ENCODE measurements around the gene ENPP3.

The ENPP3 gene

DNA sequence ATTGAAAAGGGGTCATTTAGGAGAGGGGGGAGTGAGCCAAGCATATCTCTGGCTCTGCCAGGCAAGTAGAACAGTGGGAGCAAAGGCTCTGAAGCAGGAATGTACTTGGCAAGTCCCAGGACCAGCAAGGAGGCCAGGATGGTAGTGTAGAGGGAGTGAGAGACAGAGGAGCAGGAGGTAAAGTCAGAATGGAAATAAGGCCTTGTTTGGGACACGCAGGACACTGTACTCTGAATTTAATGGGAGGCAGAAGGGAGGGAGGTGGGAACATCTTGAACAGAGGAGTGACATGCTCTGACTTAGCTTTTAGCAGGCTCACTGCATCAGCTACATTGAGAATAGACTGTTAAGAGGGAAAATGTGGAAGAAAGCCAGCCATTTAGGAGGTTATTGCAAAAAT, 133.7 kb downstream of the ENPP3 start:
- DNase-seq, result no peak

DNA sequence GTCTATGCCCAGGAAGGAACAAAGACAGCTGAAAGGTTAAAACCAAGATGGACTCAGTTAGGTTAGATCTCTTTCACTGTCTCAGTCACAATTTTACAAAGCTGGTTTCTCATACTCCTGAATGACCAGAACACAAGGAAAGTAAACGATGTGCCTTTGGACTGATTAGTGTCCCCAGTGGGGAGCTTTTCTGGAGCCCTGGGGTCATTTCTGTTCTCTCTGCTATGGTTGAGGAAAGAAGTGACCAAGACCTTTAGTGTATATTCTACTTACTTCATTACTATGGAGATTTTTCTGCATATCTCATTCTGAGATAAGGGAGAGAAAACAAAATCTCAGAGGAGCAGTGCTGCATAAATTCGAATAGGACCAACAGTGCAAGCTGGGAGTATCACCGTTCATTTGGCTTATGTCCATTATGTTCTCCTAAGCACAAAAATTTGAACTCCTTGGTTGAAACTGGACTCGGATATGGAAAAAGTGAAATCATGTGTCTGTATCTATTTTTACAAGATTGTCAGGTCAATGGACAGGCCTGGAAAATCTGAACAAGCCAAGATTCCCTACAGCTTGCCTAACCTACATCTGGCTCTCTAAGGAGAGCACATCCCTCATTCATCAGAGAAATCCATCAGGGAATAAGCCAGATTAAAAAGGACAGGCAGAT, 136.3 kb downstream of the ENPP3 start:
- no peak for DNase-seq

DNA sequence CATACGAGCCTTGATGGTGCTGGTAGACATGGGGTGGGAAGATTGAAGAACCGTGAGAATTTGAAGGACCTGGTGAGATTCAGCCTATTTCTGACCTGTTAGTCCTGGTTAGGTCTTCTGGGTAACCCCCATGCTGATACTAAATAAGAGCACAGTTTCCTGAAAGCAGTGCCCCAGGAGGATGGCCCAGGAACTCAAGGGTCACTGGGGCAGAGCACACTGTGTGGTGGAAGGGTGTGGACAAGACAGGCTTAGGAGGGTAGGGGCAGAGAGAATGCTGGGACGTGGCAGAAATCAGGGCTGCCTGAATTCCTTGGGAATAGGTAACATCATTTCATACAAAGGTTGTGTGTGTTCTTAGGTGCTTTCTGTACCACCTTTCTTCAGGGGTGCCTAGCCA, 138.8 kb downstream of the ENPP3 start:
- DNase-seq, result no peak

DNA sequence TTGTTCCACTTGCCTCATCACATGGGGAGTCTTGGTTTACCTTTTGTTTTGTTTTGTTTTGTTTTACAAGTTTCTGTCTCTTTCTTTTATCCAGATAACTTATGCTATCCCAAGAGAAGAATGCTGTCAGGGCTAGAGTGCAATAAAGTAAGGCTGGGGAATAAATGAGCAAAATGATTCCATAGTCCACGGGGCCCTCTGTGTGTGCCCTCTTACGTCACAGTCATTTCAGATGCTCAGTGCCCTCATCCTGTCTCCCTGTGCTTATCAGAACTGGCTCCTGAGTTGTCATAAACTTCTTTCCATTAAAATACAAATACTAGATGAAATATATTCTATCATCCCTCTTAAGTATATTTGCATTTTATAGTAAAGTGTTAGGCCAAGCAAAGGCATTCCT, 139.9 kb downstream of the ENPP3 start:
- no peak for DNase-seq

DNA sequence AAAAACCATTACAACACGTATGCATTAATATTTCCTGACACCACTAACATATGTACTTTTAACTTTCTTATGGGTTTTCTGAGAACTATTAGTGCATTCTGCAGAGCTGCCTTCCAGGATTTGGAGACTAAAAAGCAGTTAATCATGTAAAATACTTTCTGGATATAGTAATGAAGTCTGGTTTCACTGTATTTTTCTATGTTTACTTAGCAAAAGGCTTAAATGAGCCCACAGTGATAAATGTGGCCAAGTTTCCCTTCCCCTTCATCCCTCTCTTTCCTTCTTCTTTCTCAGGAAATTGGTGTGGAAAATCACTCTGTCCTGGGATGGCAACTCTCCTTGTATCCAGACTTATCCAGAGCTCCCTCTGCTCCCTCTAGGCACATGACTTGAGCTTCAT, 141.1 kb downstream of the ENPP3 start:
- DNase-seq, result no peak

DNA sequence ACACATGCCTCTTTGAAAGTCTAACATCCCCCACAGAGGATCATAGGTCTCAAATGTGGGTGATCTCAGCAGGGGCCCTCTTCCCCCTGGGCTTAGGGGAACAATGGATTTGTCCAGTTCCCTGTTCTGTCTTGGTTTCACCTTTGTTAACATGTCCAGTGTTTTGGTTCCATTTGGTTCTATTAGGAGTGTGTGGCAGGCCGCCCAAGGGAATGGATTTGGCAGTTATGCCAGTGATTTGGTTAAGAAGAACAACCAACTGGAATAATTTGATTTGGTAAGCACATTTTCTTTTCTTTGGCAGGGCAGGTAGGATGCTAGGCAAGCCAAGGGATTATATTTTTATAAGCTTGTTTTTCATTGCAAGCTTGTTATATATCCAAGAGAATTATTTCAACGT, 142.2 kb downstream of the ENPP3 start:
- DNase-seq, result no peak

DNA sequence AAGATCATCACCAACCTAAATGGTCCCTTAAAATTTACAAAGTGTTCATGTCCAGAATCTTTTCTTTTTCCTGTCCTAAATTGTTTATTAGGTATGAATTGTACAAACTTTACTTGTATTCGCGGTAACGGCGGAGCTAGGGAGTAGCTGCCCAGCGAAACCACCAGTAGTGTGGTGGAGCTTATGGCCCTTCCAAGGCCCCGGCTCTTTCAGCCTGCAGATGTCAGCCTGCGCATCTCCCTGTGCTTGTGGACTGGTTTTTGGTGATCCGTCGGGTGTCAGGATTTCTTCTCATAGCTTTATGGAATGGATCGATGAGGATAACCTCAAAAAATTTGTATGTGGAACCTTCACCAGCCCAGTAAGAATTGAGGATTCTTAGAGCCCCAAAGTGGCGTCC, 143.5 kb downstream of the ENPP3 start:
- DNase-seq, result no peak

DNA sequence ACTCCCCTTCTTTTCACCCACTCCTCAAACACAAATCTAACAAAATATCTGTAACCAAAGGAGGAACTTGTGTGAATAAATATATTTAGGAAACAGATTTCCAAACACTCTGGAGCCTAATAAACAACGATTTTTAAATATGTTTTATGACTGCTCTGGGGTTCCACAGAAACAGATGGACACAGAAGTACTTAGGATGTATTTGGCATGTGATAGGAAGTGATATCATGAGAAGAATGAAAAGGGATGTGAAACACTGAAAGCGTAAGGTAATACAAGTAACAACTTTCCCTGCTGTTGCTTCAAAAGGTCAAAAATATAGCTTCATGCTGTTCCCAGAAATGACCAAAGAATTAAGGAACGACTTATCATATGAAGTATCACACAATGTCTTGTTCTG, 144.6 kb downstream of the ENPP3 start:
- no peak for DNase-seq

DNA sequence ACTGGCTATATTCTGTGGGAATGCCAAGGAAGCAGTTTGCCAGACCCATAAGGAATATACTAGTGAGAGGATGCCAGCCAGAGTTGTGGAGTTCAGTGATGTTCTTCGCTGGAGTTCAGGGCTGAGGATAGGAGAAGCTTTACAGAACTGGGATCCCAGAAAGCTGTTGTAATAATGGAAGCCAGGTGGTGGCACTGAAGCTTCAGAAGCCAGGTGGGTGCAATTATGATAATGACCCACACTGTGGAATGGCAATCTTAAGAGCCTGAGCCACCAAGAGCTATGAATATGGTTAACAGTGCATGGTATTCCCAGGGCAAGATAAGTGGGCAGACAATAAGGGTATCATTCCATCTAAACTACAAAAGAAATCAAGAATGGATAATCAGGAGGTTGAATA, 145.7 kb downstream of the ENPP3 start:
- DNase-seq, result no peak

DNA sequence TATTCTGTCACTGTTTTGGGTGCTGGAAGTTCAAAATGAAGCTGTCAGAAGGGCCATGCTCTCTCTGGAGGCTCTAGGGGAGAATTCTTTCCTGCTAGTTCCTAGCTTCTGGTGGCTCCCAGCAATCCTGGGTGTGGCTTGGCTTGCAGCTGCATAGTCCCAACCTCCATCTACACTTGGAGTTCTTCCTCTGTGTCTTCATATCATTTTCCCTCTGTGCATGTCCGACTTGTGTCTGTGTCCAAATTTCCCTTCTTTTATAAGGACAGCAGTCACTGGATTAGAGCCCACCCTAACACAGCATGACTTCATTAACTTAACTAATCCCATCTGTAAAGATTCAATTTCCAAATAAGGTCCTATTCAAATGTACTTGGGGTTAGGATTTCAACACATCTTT, 147.5 kb downstream of the ENPP3 start:
- no peak for DNase-seq

DNA sequence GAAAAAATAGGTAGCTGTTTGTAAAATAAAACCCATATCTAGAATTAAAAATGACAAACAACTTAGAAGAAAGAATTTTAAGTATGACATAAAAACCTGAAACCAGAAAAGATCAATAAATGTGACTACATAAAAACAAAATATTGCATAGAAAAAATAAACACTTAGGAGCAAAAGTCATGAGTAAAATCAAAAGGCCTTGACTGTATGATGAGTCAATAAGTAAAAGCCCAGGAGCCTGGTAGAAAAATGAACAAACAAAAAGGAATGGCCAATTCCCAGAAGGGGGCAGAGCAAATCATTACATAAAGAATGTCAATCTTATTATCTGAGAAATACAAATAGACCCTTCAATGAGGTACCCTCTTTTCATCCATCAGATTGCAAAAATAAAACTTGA, 150.0 kb downstream of the ENPP3 start:
- DNase-seq, result no peak

DNA sequence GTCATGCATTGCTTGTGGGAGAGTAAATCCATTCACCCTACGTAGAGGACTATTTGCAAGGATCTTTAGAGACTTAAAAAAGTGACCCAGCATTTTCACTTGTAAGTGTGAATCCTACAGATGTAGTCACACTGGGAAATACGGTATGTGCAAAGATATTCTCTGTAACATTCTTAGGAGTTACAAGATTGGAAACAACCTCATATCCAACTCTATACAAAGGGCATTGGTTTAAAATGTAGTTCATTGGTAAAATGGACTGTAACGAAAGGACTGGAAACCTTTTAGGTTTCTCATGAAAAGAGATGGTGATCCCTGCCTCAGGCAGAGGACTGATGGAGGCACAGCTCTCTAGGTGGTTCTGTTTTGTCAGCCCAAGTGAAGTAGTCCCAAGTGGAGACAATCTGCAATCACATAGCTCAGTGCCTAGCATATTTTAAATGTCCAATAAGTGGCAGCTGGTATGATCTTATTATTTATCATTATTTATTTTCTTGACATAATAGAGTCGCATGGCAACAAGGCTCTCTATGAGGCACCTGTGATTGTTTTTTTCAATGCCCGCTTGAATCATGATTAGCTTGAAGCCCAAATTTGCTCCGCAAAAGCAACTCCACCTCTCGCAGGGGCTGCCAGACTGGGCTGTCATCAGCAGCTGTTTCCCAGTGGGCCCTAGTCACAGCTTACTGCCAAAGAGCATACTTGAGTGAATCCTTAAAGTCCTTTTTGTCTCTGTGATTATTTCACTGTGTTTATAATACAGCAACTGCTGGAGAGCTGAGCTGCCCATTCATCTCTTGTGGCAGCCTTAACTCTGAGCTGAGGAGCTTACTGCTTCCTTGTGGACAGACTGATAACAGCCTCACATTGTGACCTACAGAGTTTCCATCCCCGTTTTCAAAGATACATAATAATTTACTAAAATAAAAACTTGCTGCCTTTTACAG, 150.9 kb downstream of the ENPP3 start:
- no peak for DNase-seq

DNA sequence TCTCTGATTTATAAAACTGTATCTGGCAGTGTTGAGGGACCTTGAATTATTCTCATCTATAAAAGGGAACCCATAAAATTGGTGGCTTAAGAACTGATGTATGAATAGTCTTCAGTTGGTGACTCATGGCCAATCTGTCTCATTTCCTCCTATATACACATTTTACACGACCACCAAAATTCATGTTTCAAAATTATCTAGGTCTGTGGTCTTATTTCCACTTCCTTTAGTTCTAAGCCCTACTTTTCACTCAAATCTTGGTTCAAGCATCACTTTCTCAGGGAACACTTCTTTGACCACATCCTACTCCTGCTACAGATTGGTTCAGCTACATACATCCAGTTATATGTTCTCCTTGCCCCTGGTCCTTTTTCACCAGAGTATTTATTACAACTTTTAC, 152.1 kb downstream of the ENPP3 start:
- DNase-seq, result no peak

DNA sequence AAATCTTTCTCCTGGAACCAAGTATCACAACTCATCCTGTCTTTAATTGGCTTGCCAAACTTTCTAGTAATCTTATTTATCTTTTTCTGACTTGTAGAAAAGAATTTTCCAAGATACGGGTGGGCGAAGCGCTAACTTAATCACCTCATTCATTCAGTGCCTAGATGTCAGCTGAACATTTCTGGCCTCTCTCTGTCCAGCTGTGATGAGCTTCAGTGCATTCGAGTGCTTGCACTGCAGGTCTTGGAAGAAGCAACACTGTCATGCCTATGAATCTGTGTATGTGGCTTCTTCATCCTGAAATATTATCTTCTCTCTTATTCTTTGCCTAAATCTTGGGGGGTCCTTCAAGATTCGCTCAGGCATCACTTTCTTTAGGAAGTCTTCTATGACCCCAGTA, 154.4 kb downstream of the ENPP3 start:
- no peak for DNase-seq

DNA sequence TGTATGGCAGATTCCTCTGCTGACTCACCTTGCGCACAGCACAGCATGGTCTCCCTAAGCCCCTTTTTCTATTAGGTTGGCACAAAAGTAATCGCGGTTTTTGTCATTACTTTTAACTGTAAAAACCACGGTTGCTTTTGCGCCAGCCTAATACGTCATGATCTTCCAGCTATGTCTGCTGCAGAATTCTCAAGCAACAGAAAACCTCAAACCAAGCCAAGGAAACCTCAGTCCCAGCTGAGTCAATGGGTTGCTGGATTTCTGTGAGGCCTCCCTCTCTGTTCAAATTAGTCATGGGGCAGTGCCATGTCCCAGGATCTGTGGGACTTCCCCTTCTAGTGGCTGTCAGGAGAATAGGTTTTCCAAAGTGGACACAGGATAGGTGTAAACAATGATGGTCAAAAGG, 155.0 kb downstream of the ENPP3 start:
- DNase-seq, result no peak

DNA sequence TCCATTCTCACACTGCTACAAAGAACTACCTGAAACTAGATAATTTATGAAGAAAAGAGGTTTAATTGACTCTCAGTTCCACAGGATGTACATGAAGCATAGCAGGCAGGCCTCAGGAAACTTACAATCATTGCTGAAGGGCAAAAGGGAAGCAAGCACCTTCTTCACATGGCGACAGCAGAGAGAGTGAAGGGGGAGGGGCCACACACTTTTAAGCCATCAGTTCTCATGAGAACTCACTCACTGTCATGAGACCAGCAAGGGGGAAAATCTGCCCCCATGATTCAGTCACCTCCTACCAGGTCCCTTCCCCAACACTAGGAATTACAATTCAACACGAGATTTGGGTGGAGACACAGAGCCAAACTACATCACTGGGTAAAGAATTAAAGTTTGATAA, 158.3 kb downstream of the ENPP3 start:
- no peak for DNase-seq

Data from CD4-positive, alpha-beta T cell treated with Interleukin-21 for 1 hour (primary cell).